Ureter (tissue), 1 donor: ENCODE data around the gene CACNG4. TPM values are rescaled to one million over a fixed set of nuclear protein-coding genes. Genes with fewer than 3 reads are reported as not detected.
A peak's percentile ranks its signal among the peaks of the same experiment; 100 is the strongest.

Experiments
- DNase-seq: peaks from one replicate; pipeline ENCODE4 v3.0.0-alpha.2; 2020; ENCODE audit warnings: low spot score
- total RNA-seq: library from RNA; stranded (reverse); gene quantifications from one replicate; pipeline ENCODE4 v1.2.4, GENCODE V29; 2023
- donor health status: DM: yes; HTN: yes; CAD: no.

The CACNG4 gene
- total RNA-seq = 0.57 TPM

- no peak for DNase-seq
These were observed at the start of gene CACNG4 for GRCh38 chr17:66963909-66964771. CACNG4 (plus strand) TSS chr17:66964707; CDS start chr17:66964912, 205 bp downstream.

- DNase-seq = peak; percentile 79
These were observed 49.3 kb upstream of the CACNG4 start for GRCh38 chr17:66915204-66915611.

GRCh38 chr17:66915792-66916191 lies 48.7 kb upstream of the CACNG4 start:
- no peak for DNase-seq

GRCh38 chr17:66916946-66917345 lies 47.6 kb upstream of the CACNG4 start:
- DNase-seq = no peak

GRCh38 chr17:66918896-66919295 lies 45.6 kb upstream of the CACNG4 start:
- no peak for DNase-seq

- DNase-seq = no peak
These were observed 44.1 kb upstream of the CACNG4 start for GRCh38 chr17:66920435-66920834.

GRCh38 chr17:66920950-66921349 lies 43.6 kb upstream of the CACNG4 start:
- no peak for DNase-seq

- DNase-seq = no peak
These were observed 40.6 kb upstream of the CACNG4 start for GRCh38 chr17:66923886-66924285.

- DNase-seq = no peak
These were observed 38.6 kb upstream of the CACNG4 start for GRCh38 chr17:66925811-66926500.

GRCh38 chr17:66928949-66929348 lies 35.6 kb upstream of the CACNG4 start:
- DNase-seq = no peak

- DNase-seq = no peak
These were observed 34.9 kb upstream of the CACNG4 start for GRCh38 chr17:66929591-66929990.

GRCh38 chr17:66930933-66931332 lies 33.6 kb upstream of the CACNG4 start:
- DNase-seq = no peak

GRCh38 chr17:66932311-66932710 lies 32.2 kb upstream of the CACNG4 start:
- no peak for DNase-seq

- DNase-seq = no peak
These were observed 30.5 kb upstream of the CACNG4 start for GRCh38 chr17:66934040-66934439.

GRCh38 chr17:66935717-66936116 lies 28.8 kb upstream of the CACNG4 start:
- no peak for DNase-seq

- no peak for DNase-seq
These were observed 25.9 kb upstream of the CACNG4 start for GRCh38 chr17:66938656-66939055.

- no peak for DNase-seq
These were observed 24.9 kb upstream of the CACNG4 start for GRCh38 chr17:66939461-66940114.

GRCh38 chr17:66941249-66941648 lies 23.3 kb upstream of the CACNG4 start:
- DNase-seq = no peak

- DNase-seq = no peak
These were observed 22.6 kb upstream of the CACNG4 start for GRCh38 chr17:66941773-66942450.

- DNase-seq = no peak
These were observed 21.8 kb upstream of the CACNG4 start for GRCh38 chr17:66942451-66943264.

- no peak for DNase-seq
These were observed 21.0 kb upstream of the CACNG4 start for GRCh38 chr17:66943484-66943883.
